GM12865 (cell line): ENCODE results near the gene SPTAN1.

Experiments
- DNase-seq: peaks from one replicate; pipeline ENCODE4 v3.0.0; 2010; ENCODE audit warnings: low read depth
- H3K4me3 ChIP-seq: 2 replicates; pipeline ENCODE4 v1.5.1; 2011; ENCODE audit warnings: mild to moderate bottlenecking, low read depth, low read length, control low read depth
- CTCF ChIP-seq: IDR thresholded peaks from 2 replicates; pipeline ENCODE4 v1.5.1; 2011; ENCODE audit warnings: low read length, control low read depth, low read depth, inconsistent platforms; ENCODE audit not compliant: insufficient read depth; ENCODE audit errors: missing control alignments

The SPTAN1 gene

GRCh38 chr9:128558431-128559310 is 6.3 kb downstream of the SPTAN1 start:
- peak; percentile 92 for DNase-seq
- H3K4me3 ChIP-seq: peak overlapping the region; percentile 49
- TF ChIP-seq CTCF: no peak

- H3K4me3 ChIP-seq: no peak overlapping the region
- TF ChIP-seq CTCF: no peak
- DNase-seq: no peak
Measured at GRCh38 chr9:128565578-128565977, 13.2 kb downstream of the SPTAN1 start.

- no peak for DNase-seq
- TF ChIP-seq CTCF: no peak
- no peak overlapping the region for H3K4me3 ChIP-seq
Measured at GRCh38 chr9:128568470-128569078, 16.2 kb downstream of the SPTAN1 start.

- no peak for DNase-seq
- TF ChIP-seq CTCF: no peak
- no peak overlapping the region for H3K4me3 ChIP-seq
Measured at GRCh38 chr9:128575469-128575868, 23.1 kb downstream of the SPTAN1 start.

- H3K4me3 ChIP-seq: no peak overlapping the region
- no peak for TF ChIP-seq CTCF
- DNase-seq: no peak
Measured at GRCh38 chr9:128575916-128576315, 23.5 kb downstream of the SPTAN1 start.

GRCh38 chr9:128577206-128577605 is 24.8 kb downstream of the SPTAN1 start:
- TF ChIP-seq CTCF: no peak
- no peak overlapping the region for H3K4me3 ChIP-seq
- no peak for DNase-seq
